K562 (cell line): ENCODE measurements around the gene TRMT2A. TPM values are rescaled to one million over a fixed set of nuclear protein-coding genes. Genes with fewer than 3 reads are reported as not detected.

ENCODE experiments used
- ETS2 ChIP-seq: IDR thresholded peaks from 2 replicates; pipeline ENCODE4 v1.6.1; 2016; ENCODE audit warnings: borderline replicate concordance, missing genetic modification characterization, mild to moderate bottlenecking, moderate library complexity, missing compliant biosample characterization; ENCODE audit not compliant: poor library complexity, severe bottlenecking
- FOXM1 ChIP-seq, 2 experiments: fragments of 450-650 bp in 1 of 2; sonication (generic) in 1 of 2; formaldehyde crosslinking in 1 of 2; IDR thresholded peaks; 2 replicates each; pipeline versions ENCODE4 v1.6.1 to v1.9.0; 2017 to 2022; ENCODE audit warnings: low read depth in 2 of 2, mild to moderate bottlenecking in 2 of 2, missing genetic modification reagents in 1 of 2, moderate library complexity in 1 of 2
- HDAC1 ChIP-seq, 2 experiments: fragments of 450-650 bp; IDR thresholded peaks; 2 replicates each; pipeline ENCODE4 v1.6.1; 2016 to 2017; ENCODE audit warnings: inconsistent platforms in 1 of 2, mild to moderate bottlenecking in 1 of 2, moderate library complexity in 1 of 2
- HDGF ChIP-seq: fragments of 450-650 bp; IDR thresholded peaks from 2 replicates; pipeline ENCODE4 v1.6.1; 2016
- MTA1 ChIP-seq: fragments of 450-650 bp; IDR thresholded peaks from 2 replicates; pipeline ENCODE4 v1.6.1; 2017; ENCODE audit warnings: borderline replicate concordance
- ZBTB7A ChIP-seq: IDR thresholded peaks from 2 replicates; pipeline ENCODE4 v1.6.1; 2011; ENCODE audit warnings: low read depth, mild to moderate bottlenecking, low read length, moderate library complexity, borderline replicate concordance; ENCODE audit not compliant: control insufficient read depth
- ZC3H11A ChIP-seq: IDR thresholded peaks from 2 replicates; pipeline ENCODE4 v1.6.1; 2012; ENCODE audit warnings: low read depth, low read length, improper control_type of control experiment
- ZNF24 ChIP-seq: fragments of 450-650 bp; IDR thresholded peaks from 2 replicates; pipeline ENCODE4 v1.6.1; 2016
- ZNF347 ChIP-seq: fragments of 450-650 bp; formaldehyde crosslinking; IDR thresholded peaks from 2 replicates; pipeline ENCODE4 v1.4.0; 2020; ENCODE audit warnings: low read depth, mild to moderate bottlenecking, moderate library complexity
- ZNF830 ChIP-seq: fragments of 250-450 bp; sonication (Bioruptor Pico); IDR thresholded peaks from 2 replicates; pipeline ENCODE4 v1.5.0; 2021; ENCODE audit warnings: mild to moderate bottlenecking
- polyA plus RNA-seq, 8 experiments: library from polyadenylated mRNA; depleted of rRNA in 4 of 8; stranded (reverse) in 5 of 8; unstranded in 3 of 8; fragments of >200 nt; fragmentation: Nextera tagmentation in 2 of 8; fragmentation: Illumina TruSeq in 1 of 8; extraction: Ambion mirVana in 2 of 8; extraction: Trizol in 1 of 8; gene quantifications; 2 replicates each; pipeline versions ENCODE4 v1.2.1 to v1.2.3, GENCODE V29; 2011 to 2014; ENCODE audit warnings: inconsistent platforms in 1 of 8, missing spikeins in 1 of 8
- total RNA-seq, 7 experiments: library from RNA; depleted of rRNA in 6 of 7; stranded (reverse); fragments of >200 nt in 6 of 7; fragmentation: Illumina TruSeq in 2 of 7; extraction: Trizol in 2 of 7; gene quantifications; 2 replicates each; pipeline versions ENCODE4 v1.2.1 to v1.2.3, GENCODE V29; 2011 to 2021; ENCODE audit warnings: low replicate concordance in 1 of 7
- TF ChIP-seq, protein P1 (sequence below): sonication (generic); formaldehyde crosslinking; IDR thresholded peaks from 2 replicates; pipeline ENCODE4 v1.8.1; 2022; ENCODE audit warnings: missing genetic modification reagents
- TF ChIP-seq, protein P2 (sequence below): sonication (generic); formaldehyde crosslinking; IDR thresholded peaks from 2 replicates; pipeline ENCODE4 v1.8.1; 2023; ENCODE audit warnings: mild to moderate bottlenecking, missing genetic modification reagents
- TF ChIP-seq, protein P3 (sequence below): fragments of 450-650 bp; IDR thresholded peaks from 2 replicates; pipeline ENCODE4 v1.6.1; 2016
- TF ChIP-seq, protein P4 (sequence below): fragments of 450-650 bp; conservative IDR thresholded peaks from 2 replicates; pipeline ENCODE4 v1.6.1; 2016; ENCODE audit warnings: missing genetic modification characterization, low read depth, mild to moderate bottlenecking, control low read depth, missing compliant biosample characterization
- TF ChIP-seq, protein P5 (sequence below): fragments of 450-650 bp; conservative IDR thresholded peaks from 2 replicates; pipeline ENCODE4 v1.6.1; 2016; ENCODE audit warnings: missing genetic modification characterization, low read depth, mild to moderate bottlenecking, missing compliant biosample characterization, moderate library complexity
- TF ChIP-seq, protein P6 (sequence below): fragments of 250-450 bp; sonication (Bioruptor Pico); IDR thresholded peaks from 2 replicates; pipeline ENCODE4 v1.4.0; 2020; ENCODE audit warnings: mild to moderate bottlenecking, moderate library complexity

Gene TRMT2A
- total and polyA plus RNA-seq, 9 of the 15 experiments (the other 6 are each of a cell fraction or from before 2014, with no cell fraction given): 1.6 to 265 (median 140) TPM

DNA sequence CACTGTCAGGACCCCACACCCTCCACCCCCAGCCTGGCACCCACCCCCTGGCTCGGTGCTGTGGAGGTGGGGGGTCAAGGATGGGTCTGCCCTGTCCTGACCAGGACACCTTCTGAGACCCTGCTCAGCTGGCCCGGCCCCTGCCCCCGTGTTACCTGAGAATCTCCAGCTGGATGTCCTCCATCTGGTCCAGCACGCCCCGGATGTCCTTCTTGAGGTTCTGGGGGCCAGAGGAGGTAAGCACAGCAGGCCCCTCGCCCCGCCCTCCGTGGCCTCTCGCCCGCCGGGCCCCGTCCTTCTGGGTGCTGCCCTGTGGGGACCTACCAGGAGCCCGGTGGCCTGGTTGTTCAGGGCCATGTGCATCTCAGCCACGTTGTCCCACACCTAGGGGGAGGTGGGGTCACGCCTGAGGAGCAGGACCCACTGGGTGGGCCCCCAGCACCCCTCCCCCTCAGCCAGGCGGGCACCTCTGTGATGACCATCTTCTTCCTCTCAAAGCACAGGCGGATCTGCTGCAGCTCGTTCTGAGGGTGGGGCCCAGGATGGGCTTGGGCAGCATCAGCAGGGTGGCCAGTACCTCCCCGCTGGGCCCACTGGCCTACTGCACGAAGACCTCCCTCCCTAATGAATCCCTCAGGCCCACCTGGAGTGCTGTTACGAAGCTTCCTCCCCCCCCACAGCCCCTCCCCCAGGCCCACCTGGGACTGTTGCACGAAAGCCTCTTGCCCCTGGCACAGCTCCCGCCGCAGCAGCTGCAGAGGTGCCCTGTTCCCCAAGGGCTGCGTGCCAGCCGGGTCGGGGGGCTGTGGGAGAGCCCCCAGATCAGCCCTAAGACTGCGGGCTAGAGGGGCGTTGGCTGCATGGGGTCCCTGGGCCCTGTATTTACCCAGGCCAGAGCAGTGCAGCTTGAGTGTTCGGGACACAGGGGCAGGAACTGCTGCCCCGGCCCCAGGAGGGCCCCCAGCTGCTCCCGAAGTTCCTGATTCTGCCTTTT lies 32.5 kb upstream of the TRMT2A start (continued):
- TF ChIP-seq ZNF830 (CRISPR knock-in tag): no peak
- TF ChIP-seq HDGF: no peak
- TF ChIP-seq, protein P1, sequence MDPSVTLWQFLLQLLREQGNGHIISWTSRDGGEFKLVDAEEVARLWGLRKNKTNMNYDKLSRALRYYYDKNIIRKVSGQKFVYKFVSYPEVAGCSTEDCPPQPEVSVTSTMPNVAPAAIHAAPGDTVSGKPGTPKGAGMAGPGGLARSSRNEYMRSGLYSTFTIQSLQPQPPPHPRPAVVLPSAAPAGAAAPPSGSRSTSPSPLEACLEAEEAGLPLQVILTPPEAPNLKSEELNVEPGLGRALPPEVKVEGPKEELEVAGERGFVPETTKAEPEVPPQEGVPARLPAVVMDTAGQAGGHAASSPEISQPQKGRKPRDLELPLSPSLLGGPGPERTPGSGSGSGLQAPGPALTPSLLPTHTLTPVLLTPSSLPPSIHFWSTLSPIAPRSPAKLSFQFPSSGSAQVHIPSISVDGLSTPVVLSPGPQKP (CRISPR knock-in tag): no peak
- TF ChIP-seq ZNF24: no peak
- no peak for TF ChIP-seq HDAC1 (IDR thresholded peaks at IDR 0.05)
- 0 out of 2 replicates have a peak, but pooled peaks have one; percentile 4 for TF ChIP-seq ZBTB7A
- no peak for TF ChIP-seq FOXM1 (IDR thresholded peaks at IDR 0.05; ENCODE audit: low read depth)
- 0 out of 2 replicates have a peak, but pooled peaks have one; percentile 55 for TF ChIP-seq FOXM1 (CRISPR knock-in tag; IDR thresholded peaks at IDR 0.05; ENCODE audit: low read depth)
- TF ChIP-seq, protein P2, sequence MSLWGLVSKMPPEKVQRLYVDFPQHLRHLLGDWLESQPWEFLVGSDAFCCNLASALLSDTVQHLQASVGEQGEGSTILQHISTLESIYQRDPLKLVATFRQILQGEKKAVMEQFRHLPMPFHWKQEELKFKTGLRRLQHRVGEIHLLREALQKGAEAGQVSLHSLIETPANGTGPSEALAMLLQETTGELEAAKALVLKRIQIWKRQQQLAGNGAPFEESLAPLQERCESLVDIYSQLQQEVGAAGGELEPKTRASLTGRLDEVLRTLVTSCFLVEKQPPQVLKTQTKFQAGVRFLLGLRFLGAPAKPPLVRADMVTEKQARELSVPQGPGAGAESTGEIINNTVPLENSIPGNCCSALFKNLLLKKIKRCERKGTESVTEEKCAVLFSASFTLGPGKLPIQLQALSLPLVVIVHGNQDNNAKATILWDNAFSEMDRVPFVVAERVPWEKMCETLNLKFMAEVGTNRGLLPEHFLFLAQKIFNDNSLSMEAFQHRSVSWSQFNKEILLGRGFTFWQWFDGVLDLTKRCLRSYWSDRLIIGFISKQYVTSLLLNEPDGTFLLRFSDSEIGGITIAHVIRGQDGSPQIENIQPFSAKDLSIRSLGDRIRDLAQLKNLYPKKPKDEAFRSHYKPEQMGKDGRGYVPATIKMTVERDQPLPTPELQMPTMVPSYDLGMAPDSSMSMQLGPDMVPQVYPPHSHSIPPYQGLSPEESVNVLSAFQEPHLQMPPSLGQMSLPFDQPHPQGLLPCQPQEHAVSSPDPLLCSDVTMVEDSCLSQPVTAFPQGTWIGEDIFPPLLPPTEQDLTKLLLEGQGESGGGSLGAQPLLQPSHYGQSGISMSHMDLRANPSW (CRISPR knock-in tag): 0 out of 2 replicates have a peak, but pooled peaks have one; percentile 71
- TF ChIP-seq MTA1: no peak
- no peak for TF ChIP-seq ZNF347 (CRISPR knock-in tag)
- no peak for TF ChIP-seq ETS2
- TF ChIP-seq ZC3H11A: no peak
- TF ChIP-seq, protein P3, sequence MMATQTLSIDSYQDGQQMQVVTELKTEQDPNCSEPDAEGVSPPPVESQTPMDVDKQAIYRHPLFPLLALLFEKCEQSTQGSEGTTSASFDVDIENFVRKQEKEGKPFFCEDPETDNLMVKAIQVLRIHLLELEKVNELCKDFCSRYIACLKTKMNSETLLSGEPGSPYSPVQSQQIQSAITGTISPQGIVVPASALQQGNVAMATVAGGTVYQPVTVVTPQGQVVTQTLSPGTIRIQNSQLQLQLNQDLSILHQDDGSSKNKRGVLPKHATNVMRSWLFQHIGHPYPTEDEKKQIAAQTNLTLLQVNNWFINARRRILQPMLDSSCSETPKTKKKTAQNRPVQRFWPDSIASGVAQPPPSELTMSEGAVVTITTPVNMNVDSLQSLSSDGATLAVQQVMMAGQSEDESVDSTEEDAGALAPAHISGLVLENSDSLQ: no peak
- TF ChIP-seq, protein P4, sequence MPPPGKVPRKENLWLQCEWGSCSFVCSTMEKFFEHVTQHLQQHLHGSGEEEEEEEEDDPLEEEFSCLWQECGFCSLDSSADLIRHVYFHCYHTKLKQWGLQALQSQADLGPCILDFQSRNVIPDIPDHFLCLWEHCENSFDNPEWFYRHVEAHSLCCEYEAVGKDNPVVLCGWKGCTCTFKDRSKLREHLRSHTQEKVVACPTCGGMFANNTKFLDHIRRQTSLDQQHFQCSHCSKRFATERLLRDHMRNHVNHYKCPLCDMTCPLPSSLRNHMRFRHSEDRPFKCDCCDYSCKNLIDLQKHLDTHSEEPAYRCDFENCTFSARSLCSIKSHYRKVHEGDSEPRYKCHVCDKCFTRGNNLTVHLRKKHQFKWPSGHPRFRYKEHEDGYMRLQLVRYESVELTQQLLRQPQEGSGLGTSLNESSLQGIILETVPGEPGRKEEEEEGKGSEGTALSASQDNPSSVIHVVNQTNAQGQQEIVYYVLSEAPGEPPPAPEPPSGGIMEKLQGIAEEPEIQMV (tag): no peak
- TF ChIP-seq, protein P5, sequence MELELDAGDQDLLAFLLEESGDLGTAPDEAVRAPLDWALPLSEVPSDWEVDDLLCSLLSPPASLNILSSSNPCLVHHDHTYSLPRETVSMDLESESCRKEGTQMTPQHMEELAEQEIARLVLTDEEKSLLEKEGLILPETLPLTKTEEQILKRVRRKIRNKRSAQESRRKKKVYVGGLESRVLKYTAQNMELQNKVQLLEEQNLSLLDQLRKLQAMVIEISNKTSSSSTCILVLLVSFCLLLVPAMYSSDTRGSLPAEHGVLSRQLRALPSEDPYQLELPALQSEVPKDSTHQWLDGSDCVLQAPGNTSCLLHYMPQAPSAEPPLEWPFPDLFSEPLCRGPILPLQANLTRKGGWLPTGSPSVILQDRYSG (tag): no peak
- TF ChIP-seq, protein P6, sequence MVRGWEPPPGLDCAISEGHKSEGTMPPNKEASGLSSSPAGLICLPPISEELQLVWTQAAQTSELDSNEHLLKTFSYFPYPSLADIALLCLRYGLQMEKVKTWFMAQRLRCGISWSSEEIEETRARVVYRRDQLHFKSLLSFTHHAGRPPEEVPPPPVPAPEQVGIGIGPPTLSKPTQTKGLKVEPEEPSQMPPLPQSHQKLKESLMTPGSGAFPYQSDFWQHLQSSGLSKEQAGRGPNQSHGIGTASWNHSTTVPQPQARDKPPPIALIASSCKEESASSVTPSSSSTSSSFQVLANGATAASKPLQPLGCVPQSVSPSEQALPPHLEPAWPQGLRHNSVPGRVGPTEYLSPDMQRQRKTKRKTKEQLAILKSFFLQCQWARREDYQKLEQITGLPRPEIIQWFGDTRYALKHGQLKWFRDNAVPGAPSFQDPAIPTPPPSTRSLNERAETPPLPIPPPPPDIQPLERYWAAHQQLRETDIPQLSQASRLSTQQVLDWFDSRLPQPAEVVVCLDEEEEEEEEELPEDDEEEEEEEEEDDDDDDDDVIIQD (CRISPR knock-in tag): no peak
